Cardiac muscle cell (in vitro differentiated cells and primary cell): ENCODE results near the gene CFAP99. TPM values are rescaled to one million over a fixed set of nuclear protein-coding genes. Genes with fewer than 3 reads are reported as not detected.

Experiments
- DNase-seq, 2 donors: peaks; one replicate each; pipeline versions ENCODE4 v3.0.0 to v3.0.0-alpha.2; 2010 to 2017; ENCODE audit warnings: low read depth in 1 of 2, low spot score in 1 of 2
- H3K27ac ChIP-seq: fragments of 200-600 bp; sonication (generic); 2 replicates; pipeline ENCODE4 v1.5.1; 2016
- H3K27me3 ChIP-seq: fragments of 200-600 bp; sonication (generic); 2 replicates; pipeline ENCODE4 v1.6.0; 2016; ENCODE audit warnings: control low read depth
- H3K36me3 ChIP-seq: fragments of 200-600 bp; sonication (generic); 2 replicates; pipeline ENCODE4 v1.5.1; 2016; ENCODE audit warnings: control low read depth
- H3K4me1 ChIP-seq: fragments of 200-600 bp; sonication (generic); 2 replicates; pipeline ENCODE4 v1.8.1; 2017; ENCODE audit warnings: low read depth, mild to moderate bottlenecking, mixed run types
- H3K4me3 ChIP-seq: fragments of 200-600 bp; sonication (generic); 2 replicates; pipeline ENCODE4 v1.5.1; 2016; ENCODE audit warnings: mild to moderate bottlenecking
- H3K9me3 ChIP-seq: fragments of 200-600 bp; sonication (generic); 2 replicates; pipeline ENCODE4 v1.5.1; 2017; ENCODE audit warnings: low read depth, mild to moderate bottlenecking, control low read depth
- CTCF ChIP-seq: IDR thresholded peaks from 2 replicates; pipeline ENCODE4 v1.5.1; 2012; ENCODE audit warnings: low read depth, mild to moderate bottlenecking, low read length
- polyA plus RNA-seq: library from polyadenylated mRNA; unstranded; fragments of >200 nt; fragmentation: Nextera tagmentation; extraction: Ambion mirVana; gene quantifications from 2 replicates; pipeline ENCODE4 v1.2.1, GENCODE V29; 2016
- total RNA-seq: library from RNA; depleted of rRNA; stranded (reverse); fragments of >200 nt; gene quantifications from 2 replicates; pipeline ENCODE4 v1.2.3, GENCODE V29; 2016

Gene CFAP99
- total and polyA plus RNA-seq, 2 experiments from 2014 or later, result 0.10 TPM; not detected in 1

DNA sequence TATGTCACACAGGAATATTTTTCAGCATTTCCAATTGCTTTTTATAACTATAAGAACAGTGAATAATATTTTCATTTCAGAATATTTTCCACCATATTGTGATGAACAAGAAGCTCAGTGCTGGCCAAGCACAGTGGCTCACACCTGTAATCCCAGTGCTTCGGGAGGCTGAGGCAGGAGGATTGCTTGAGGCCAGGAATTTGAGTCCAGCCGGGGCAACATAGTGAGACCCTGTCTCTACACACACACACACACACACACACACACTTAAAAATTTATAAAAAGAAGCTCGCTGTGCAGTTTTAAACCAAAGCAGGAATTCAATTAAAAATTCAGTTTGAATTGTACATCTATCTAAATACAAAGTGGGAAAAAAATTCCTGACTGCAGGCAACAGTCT lies 3.5 kb upstream of the CFAP99 start:
- no peak for DNase-seq
- Histone ChIP-seq H3K9me3 (no peaks in the 10 kb centered on the region), H3K4me1 (peaks cover 13% of the 10 kb centered on the region), H3K36me3 (no peaks in the 10 kb centered on the region), H3K4me3 (no peak overlapping the region), H3K27me3 (peaks cover 88% of the 10 kb centered on the region), H3K27ac (no peak overlapping the region)
- TF ChIP-seq CTCF, result no peak

GRCh38 chr4:2415881-2416563 lies 2.7 kb upstream of the CFAP99 start:
- Histone ChIP-seq H3K36me3 (no peaks in the 10 kb centered on the region), H3K9me3 (no peaks in the 10 kb centered on the region), H3K27me3 (peaks cover 95% of the 10 kb centered on the region), H3K4me1 (peaks cover 13% of the 10 kb centered on the region), H3K4me3 (no peak overlapping the region), H3K27ac (no peak overlapping the region)
- no peak for DNase-seq
- TF ChIP-seq CTCF, result no peak

DNA sequence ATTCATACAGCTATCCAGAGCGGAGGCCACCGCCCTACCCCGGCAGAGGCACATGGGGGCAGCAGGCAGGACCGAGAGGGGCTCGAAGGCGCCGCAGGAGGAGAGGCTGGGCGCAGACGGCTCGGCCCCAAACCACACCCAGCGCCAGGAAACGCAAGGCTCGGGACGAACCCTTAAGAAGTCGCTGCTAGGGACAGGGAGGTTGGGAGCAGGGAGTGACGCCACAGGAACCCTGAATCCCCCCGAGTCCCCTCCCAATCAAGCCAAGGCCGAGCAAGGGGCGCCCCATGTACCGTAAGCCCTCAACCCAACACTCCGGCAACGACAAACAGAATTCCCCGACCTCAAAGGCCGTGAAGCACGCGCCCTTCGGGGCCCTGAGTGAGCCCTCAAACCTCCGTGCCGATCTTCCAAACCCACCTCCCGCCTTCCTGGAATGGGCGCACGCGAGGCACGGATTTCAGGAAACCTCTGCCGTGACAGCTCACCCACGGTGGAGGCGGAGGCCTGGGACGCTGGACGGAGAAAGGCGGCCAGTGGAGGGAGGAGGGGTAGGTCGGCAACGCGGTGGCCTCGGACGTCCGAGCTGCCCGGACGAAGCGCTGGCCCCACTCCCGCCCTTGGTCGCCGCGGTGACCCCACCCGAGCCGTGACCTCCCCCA lies 2.1 kb upstream of the CFAP99 start:
- DNase-seq, result peak in 1 of 2 donors; percentile 22
- peak overlapping the region; percentile 23 for H3K4me3 ChIP-seq
- peaks cover 13% of the 10 kb centered on the region for H3K4me1 ChIP-seq
- H3K27me3 ChIP-seq, result peaks cover 96% of the 10 kb centered on the region
- H3K27ac ChIP-seq, result no peak overlapping the region
- TF ChIP-seq CTCF, result no peak
- no peaks in the 10 kb centered on the region for H3K36me3 ChIP-seq
- H3K9me3 ChIP-seq, result no peaks in the 10 kb centered on the region

DNA sequence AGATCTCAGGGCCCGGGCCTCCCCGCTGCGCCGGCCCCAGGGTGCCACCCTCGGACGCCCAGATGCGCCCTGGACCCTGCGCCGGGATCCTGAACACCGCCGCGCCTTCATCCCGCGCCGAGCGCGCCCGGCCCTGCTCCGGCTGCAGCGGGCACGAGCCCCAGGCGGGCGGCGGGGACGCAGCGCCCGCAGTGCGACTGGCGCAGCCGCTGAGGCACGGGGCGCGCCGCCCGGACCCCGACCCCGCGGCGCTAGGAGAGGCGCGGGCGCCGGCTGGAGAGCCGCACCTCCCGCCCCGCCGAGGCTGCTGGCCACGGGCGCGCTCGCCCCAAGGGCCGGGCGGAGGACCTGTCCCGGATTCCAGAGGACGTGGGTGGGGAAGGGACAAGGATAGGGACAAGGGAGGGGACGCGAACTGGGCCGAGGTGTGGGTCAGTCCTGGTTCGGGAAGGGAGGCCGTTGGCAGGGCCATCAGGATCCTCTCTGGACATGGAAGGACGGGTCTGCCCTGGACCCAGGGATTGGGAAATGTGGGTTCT lies 1.5 kb upstream of the CFAP99 start:
- no peak for TF ChIP-seq CTCF
- Histone ChIP-seq H3K4me1 (peaks cover 13% of the 10 kb centered on the region), H3K4me3 (peak overlapping the region; percentile 58), H3K27ac (no peak overlapping the region), H3K9me3 (no peaks in the 10 kb centered on the region), H3K27me3 (peaks cover 96% of the 10 kb centered on the region), H3K36me3 (no peaks in the 10 kb centered on the region)
- peak in 1 of 2 donors; percentile 43 for DNase-seq

GRCh38 chr4:2417765-2418649 lies 748 bp upstream of the CFAP99 start, which contains the start of gene ZFYVE28:
Gene ZFYVE28, minus strand, starts transcription at chr4:2418645. Its CDS starts 322 bp downstream, at chr4:2418323.
- no peak for TF ChIP-seq CTCF
- H3K4me3 ChIP-seq, result peak within 1 kb of the TSS; percentile 58

More at GRCh38 chr4:2417765-2418649, 748 bp upstream of the CFAP99 start, which contains the start of gene ZFYVE28:
- H3K27me3 ChIP-seq, result peaks cover 96% of the 10 kb centered on the region
- H3K36me3 ChIP-seq, result no peaks in the 10 kb centered on the region
- H3K27ac ChIP-seq, result no peak within 1 kb of the TSS
- no peaks in the 10 kb centered on the region for H3K9me3 ChIP-seq
- DNase-seq, result no peak
- peaks cover 7% of the 10 kb centered on the region for H3K4me1 ChIP-seq
